Measurements from ENCODE around the gene COMMD4. TPM values are rescaled to one million over a fixed set of nuclear protein-coding genes. Genes with fewer than 3 reads are reported as not detected.

The COMMD4 gene
- total and polyA plus RNA-seq, 2 of the 8 experiments (the other 6 are each of a cell fraction or from before 2014, with no cell fraction given): 131 to 236 TPM

GRCh38 chr15:75339531-75340240, 3.8 kb downstream of the COMMD4 start (continued):
- TF ChIP-seq BCL11A (IDR thresholded peaks at IDR 0.05; ENCODE audit: low read depth in 2 of 2, low read length in 2 of 2) (no peak), SIN3A (conservative IDR thresholded peaks at IDR 0.05 in 1 of 2, IDR thresholded peaks at IDR 0.05 in 1 of 2; ENCODE audit: low read depth in 1 of 2, low read length in 2 of 2) (no peak), FOSL1 (IDR thresholded peaks at IDR 0.05; ENCODE audit: insufficient read depth, low read depth, low read length) (no peak), CBX5 (IDR thresholded peaks at IDR 0.05; ENCODE audit: low read depth, low read length) (no peak), JUN (IDR thresholded peaks at IDR 0.05; ENCODE audit: low read depth, low read length) (no peak), MAX (IDR thresholded peaks at IDR 0.05) (no peak), JUND (IDR thresholded peaks at IDR 0.05; ENCODE audit: low read length) (no peak), RFX5 (IDR thresholded peaks at IDR 0.05; ENCODE audit: borderline replicate concordance, low read depth, low read length) (no peak), POLR2AphosphoS5 (IDR thresholded peaks at IDR 0.05; ENCODE audit: low read depth, low read length) (no peak)
